H1 (cell line): ENCODE data around the gene LPP. TPM values are rescaled to one million over a fixed set of nuclear protein-coding genes. Genes with fewer than 3 reads are reported as not detected.

ENCODE experiments used
- CHD1 ChIP-seq: IDR thresholded peaks from 2 replicates; pipeline ENCODE4 v1.6.1; 2012; ENCODE audit warnings: low read depth, low read length, improper control_type of control experiment
- CHD7 ChIP-seq: fragments of 300-600 bp; sonication (generic); IDR thresholded peaks from 2 replicates; pipeline ENCODE4 v1.7.1; 2012; ENCODE audit warnings: low read length, moderate library complexity, mild to moderate bottlenecking, inconsistent platforms; ENCODE audit not compliant: insufficient replicate concordance
- polyA plus RNA-seq, 7 experiments: library from polyadenylated mRNA; depleted of rRNA in 3 of 7; stranded (reverse) in 5 of 7; unstranded in 2 of 7; fragments of >200 nt in 5 of 7; fragments of 200-250 nt in 2 of 7; gene quantifications; 1 replicate in 5 of 7; 2 replicates in 1 of 7; 4 replicates in 1 of 7; pipeline versions ENCODE4 v1.2.1 to v1.2.3, GENCODE V29; 2011 to 2013; ENCODE audit warnings: missing spikeins in 2 of 7, mixed read lengths in 2 of 7
- total RNA-seq: library from RNA; stranded (reverse); fragmentation: NEBNext Ultra II Directional; extraction: Animal tissue kit (Norgen Biotek cat#: 25700); gene quantifications from 2 replicates; pipeline ENCODE4 v1.2.1, GENCODE V29; 2021
- TF ChIP-seq, protein P1 (sequence below): IDR thresholded peaks from 2 replicates; pipeline ENCODE4 v1.6.1; 2011; ENCODE audit warnings: low read length, improper control_type of control experiment

LPP gene
- total and polyA plus RNA-seq, 2 of the 8 experiments (the other 6 are each of a cell fraction or from before 2014, with no cell fraction given) = 10.0 to 53.3 TPM

- TF ChIP-seq, protein P1, sequence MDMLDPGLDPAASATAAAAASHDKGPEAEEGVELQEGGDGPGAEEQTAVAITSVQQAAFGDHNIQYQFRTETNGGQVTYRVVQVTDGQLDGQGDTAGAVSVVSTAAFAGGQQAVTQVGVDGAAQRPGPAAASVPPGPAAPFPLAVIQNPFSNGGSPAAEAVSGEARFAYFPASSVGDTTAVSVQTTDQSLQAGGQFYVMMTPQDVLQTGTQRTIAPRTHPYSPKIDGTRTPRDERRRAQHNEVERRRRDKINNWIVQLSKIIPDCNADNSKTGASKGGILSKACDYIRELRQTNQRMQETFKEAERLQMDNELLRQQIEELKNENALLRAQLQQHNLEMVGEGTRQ = no peak
- TF ChIP-seq CHD1 (no peak), CHD7 (no peak)
Measured at GRCh38 chr3:188744166-188744565, 590.2 kb downstream of the LPP start (continued).
